ELR (cell line): ENCODE results near the gene SLC6A17.
A peak's percentile ranks its signal among the peaks of the same experiment; 100 is the strongest.

ENCODE experiments used
- DNase-seq: peaks from one replicate; pipeline ENCODE4 v3.0.0-alpha.2; 2015; ENCODE audit warnings: low read depth

Gene SLC6A17

GRCh38 chr1:110150330-110151174, at the start of gene SLC6A17:
SLC6A17 (plus strand) TSS chr1:110150494; CDS start chr1:110166930, 16,436 bp downstream.
- DNase-seq = peak; percentile 86

DNA sequence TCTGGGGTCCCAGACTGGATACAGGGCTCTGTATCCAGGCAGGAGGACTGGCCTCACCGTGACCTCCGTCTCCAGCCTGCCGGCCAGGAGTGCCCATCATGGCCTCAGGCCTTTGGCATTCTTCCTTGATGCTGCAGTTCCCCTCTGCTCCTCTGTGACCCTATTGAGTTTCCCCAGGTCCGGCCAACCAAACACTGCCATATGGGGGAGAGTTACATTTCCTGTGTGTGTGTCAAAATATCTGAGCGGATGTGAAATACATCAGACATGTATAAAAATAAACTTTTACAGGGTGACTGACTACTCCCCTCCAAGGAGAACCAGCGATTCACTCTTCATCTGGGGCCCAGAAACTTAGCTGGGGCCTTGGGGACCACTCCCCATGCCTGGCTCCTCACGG, 48.2 kb upstream of the SLC6A17 start:
- peak; percentile 64 for DNase-seq

- peak; percentile 70 for DNase-seq
These were observed 44.0 kb upstream of the SLC6A17 start for GRCh38 chr1:110106013-110106941.

GRCh38 chr1:110107867-110108469, 42.3 kb upstream of the SLC6A17 start:
- DNase-seq = no peak

- no peak for DNase-seq
These were observed 39.2 kb upstream of the SLC6A17 start for GRCh38 chr1:110111081-110111480.

GRCh38 chr1:110112143-110112542, 38.2 kb upstream of the SLC6A17 start, which contains the start of gene UBL4B:
UBL4B (plus strand) TSS chr1:110112443; CDS start chr1:110112535, 92 bp downstream.
- DNase-seq = no peak

DNA sequence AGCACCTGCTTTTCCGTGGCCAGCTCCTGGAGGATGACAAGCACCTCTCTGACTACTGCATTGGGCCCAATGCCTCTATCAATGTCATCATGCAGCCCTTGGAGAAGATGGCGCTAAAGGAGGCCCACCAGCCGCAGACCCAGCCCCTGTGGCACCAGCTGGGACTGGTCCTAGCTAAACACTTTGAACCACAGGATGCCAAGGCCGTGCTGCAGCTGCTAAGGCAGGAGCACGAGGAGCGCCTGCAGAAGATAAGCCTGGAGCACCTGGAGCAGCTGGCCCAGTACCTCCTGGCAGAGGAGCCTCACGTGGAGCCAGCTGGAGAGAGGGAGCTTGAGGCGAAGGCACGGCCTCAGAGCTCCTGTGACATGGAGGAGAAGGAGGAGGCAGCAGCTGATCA, 37.6 kb upstream of the SLC6A17 start:
- no peak for DNase-seq

DNA sequence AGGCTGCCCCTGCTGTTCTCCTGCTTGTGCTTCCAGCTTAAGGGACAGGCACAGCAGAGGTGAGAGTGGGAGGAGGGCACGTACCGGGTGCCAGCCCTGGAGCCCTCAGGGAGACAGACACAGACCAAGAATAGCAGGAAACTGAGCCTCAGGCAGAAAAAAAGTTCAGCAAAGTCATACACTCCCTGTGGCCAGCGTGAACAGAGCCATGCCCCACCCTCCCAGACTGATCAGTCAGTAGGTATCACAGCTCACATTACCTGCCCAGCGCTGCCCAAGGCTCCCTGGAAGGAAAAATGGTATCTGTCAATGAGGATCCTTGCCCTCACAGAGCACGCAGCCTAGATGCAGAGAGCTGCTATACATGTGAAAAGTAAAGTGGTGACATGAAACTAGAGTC, 36.7 kb upstream of the SLC6A17 start:
- no peak for DNase-seq

- no peak for DNase-seq
These were observed 36.1 kb upstream of the SLC6A17 start for GRCh38 chr1:110114173-110114572.

DNA sequence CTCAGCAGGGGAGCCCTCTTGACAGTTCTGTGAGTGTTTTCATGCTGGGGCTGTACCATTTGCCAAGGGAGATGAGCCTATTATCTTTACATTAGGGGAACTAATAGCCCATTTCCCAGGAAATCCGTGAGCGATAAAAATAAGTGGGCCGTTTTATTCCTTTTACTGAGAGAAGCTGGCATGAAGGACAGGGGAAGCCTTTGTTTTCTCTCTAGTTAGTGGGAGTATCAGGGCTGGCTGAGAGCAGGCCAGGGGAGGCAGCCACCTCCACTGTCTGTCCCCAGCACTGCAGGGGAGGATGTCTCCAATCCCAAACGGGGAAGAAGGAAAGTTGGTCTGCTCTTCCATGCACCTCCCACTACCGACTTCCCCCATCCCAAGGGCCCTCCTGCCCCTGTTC, 35.5 kb upstream of the SLC6A17 start:
- no peak for DNase-seq

DNA sequence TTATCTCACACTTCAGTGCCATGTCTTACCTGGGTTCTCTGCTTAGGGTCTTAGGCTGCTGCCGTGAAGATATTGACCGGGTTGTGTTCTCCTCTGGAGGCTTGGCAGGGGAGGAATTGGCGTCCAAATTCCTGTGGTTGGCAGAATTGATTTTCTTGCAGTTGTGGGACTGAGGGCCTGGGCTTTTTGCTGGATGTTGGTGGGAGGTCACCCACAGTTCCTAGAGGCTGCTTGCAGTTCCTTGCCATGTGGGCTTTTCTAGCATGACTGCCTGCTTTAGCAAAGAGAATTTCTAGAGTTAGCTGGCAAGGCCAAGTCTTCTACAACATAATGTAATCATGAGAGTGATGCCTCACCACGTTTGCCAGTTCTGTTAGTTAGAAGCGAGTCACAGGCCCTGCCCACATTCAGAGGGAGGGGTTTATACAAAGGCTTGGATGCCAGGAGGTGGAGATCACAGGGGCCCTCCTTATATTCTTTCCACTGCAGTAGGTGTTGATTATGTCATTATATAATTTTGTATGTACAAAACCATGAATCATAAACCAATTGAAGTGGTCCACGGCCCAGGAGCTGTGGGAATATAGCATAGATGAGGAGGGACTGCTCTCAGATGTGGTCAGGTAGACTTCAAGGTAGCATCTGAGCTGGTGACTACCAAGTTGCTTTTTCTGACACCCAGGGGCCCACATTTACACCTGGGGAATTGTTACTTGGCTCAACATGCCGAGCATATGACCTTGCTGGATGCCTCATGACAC, 31.5 kb upstream of the SLC6A17 start:
- peak; percentile 32 for DNase-seq

DNA sequence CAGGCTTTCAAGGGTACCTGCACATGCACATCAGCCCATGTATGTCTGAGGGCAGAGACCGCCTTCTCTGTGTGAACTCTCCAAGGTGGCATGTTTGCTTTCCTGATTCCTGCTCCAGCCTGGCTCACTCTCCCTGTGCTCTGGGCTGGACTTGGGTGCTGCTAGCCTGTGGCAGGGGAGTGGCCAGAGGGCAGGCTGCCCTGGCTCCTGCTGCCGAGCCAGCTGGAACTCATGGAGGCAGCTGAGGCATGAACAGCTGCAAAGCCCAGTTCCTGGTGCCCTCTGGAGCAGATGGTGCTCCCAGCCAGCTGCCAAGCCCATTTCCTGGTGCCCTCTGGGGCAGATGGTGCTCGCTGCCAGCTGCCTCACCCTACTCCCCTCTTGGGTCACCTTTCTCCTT, 30.5 kb upstream of the SLC6A17 start:
- no peak for DNase-seq

- no peak for DNase-seq
These were observed 29.2 kb upstream of the SLC6A17 start for GRCh38 chr1:110120960-110121561.

- no peak for DNase-seq
These were observed 27.1 kb upstream of the SLC6A17 start for GRCh38 chr1:110123224-110123623.

DNA sequence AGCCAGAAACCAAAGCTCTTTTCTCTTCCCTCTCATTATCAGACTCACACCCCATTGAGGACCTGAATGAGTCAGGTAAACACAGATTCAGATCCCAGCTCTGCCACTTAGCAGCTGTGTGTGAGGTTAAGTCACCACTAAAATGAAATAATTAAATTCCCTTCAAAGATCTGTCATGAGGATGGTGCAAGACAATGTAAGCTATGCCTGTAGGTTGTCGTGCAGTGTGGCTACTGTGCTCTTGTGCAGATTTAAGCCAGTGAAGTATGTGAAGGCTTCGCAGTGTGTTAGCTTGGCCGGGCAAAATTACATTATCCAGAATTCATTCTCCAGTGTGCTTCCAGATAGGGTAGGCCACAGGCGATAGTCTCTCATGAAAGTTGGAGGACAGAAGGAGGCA, 24.5 kb upstream of the SLC6A17 start:
- DNase-seq = no peak

DNA sequence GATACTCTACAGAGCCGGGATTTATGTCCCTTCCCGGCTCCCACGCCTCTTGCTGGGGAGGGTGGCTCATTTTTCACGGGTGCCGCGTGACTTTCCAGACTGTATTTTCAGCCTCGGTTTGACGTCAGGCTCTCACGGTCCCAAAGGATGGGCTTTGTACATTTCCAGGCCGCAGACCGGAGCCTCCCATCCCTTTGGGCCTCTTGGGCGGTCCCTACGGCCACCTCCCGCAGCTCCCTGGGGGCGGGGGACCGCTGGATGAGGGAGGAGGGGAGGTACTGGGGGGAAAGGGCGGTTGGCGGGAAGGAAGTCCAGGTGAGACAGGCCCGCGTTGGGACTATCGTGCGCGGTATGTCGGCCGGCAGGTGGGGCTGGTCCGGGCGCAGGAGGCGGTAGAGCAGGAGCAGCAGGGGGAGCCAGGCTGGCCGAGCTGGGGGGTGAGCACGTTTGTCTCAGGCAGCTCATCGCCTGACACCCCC, 20.1 kb upstream of the SLC6A17 start:
- DNase-seq = no peak

- DNase-seq = no peak
These were observed 19.3 kb upstream of the SLC6A17 start for GRCh38 chr1:110130989-110131388.

DNA sequence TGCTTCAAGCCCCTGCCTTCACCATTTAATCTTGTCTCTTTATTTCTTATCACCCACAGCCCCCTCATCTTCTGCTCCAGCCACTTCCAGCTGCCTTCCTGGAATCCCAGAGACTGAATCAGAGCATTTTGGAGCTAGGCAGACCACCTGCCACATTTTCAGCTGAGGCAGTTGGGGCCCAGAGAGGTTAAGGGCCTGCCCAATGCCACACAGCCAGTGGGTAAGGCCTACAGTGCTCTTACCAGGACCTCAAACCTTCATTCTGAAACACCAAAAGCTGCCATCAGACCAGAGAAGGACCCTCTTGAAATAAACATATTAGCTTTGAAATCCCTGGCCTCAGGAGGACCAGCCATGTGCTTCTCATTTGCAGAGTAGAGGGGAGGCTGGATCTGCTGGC, 17.6 kb upstream of the SLC6A17 start:
- DNase-seq = no peak

GRCh38 chr1:110133436-110133835, 16.9 kb upstream of the SLC6A17 start:
- no peak for DNase-seq

- no peak for DNase-seq
These were observed 16.2 kb upstream of the SLC6A17 start for GRCh38 chr1:110134050-110134595.

GRCh38 chr1:110135246-110135645, 15.0 kb upstream of the SLC6A17 start:
- DNase-seq = no peak
